Vagina (tissue), 2 donors: ENCODE results near the gene CAMSAP1.

Experiments used
- CTCF ChIP-seq, 3 experiments: fragments of 450-650 bp in 2 of 3; fragments of 200-600 bp in 1 of 3; sonication (generic) in 1 of 3; IDR thresholded peaks; one replicate each; pipeline ENCODE4 v1.5.1; 2017 to 2019; ENCODE audit warnings: antibody characterized with exemption in 3 of 3, mild to moderate bottlenecking in 2 of 3, moderate library complexity in 2 of 3
- POLR2A ChIP-seq, 2 donors: fragments of 450-650 bp; IDR thresholded peaks; one replicate each; pipeline ENCODE4 v1.6.1; 2017; ENCODE audit warnings: antibody characterized with exemption in 2 of 2, mild to moderate bottlenecking in 2 of 2, moderate library complexity in 2 of 2
- POLR2AphosphoS5 ChIP-seq, 2 donors: sonication (generic); formaldehyde crosslinking; IDR thresholded peaks; one replicate each; pipeline ENCODE4 v1.9.0; 2017; ENCODE audit warnings: antibody characterized with exemption in 2 of 2, mild to moderate bottlenecking in 2 of 2, low read depth in 1 of 2; ENCODE audit not compliant: insufficient read depth in 1 of 2

GRCh38 chr9:135901826-135902225 lies 5.5 kb downstream of the CAMSAP1 start:
- no peak for TF ChIP-seq POLR2A (IDR thresholded peaks at IDR 0.05)
- TF ChIP-seq CTCF (IDR thresholded peaks at IDR 0.05): no peak
- no peak for TF ChIP-seq POLR2AphosphoS5 (IDR thresholded peaks at IDR 0.05; ENCODE audit: insufficient read depth in 1 of 2, low read depth in 1 of 2)
